Activated T-cell treated with anti-CD3 and anti-CD28 coated beads, Interleukin-2, amount 50 U/mL, for 1 hour (primary cell): ENCODE results near the gene PTGR2.
"Not testable (repeated sequence)": the region's sequence is repeated elsewhere in the genome, so short reads cannot be mapped to it uniquely, and the experiment has no call there.

Source experiments
- DNase-seq: peaks from one replicate; pipeline ENCODE4 v3.0.0-alpha.2; 2020

Gene PTGR2

DNA sequence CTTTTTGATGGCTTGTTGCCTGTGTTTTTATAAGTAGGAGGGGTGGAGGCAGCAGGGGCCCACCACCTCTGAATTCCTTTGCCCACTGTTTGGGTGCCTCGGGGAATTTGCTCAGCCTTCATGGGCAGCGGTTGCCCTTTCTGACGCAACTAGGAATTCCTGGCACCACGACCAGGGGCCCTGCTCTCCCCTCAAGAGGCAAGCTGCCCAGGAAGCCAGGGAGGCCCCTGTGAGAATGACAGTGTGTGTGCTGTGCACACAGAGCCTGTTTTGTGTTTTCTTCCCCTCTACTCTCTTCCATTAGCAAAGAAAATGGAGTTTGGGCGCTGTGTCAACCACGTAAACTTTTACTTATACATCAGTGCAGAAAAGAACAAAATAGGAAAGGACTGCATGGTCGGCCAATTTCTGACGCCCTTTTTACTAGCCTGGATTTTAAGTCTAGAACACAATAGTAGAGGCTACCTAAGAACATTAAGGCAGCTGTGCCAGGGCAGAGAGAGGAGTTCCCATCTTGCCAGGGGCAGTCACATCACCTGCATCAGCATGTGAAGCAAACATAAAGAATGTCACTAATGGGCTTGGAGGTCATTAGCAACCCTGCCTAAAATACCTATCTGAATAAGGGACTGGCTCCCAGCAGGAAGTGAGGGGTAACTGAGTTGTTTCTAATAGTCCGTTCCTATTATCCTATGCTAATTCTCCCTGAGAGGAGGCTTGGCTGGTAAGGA is 17.9 kb upstream of the PTGR2 start:
- DNase-seq = no peak

DNA sequence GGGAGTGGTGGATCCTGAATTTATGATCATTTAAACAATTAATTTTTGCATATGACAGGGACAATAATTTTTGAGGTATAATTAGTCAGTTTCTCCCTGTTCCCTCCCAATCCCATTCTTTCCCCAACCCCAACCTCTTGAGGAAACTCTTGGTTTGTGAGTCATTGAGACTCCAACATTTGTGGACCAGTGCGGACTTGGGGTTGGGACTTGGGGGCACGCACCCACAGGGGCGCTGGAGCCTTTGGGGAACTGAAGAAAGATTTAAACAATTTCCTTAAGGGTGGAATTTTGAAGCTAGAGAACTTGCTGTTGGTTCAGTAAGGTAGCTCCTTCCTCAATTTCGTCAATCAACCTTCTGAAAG is 17.4 kb upstream of the PTGR2 start:
- DNase-seq = no peak

DNA sequence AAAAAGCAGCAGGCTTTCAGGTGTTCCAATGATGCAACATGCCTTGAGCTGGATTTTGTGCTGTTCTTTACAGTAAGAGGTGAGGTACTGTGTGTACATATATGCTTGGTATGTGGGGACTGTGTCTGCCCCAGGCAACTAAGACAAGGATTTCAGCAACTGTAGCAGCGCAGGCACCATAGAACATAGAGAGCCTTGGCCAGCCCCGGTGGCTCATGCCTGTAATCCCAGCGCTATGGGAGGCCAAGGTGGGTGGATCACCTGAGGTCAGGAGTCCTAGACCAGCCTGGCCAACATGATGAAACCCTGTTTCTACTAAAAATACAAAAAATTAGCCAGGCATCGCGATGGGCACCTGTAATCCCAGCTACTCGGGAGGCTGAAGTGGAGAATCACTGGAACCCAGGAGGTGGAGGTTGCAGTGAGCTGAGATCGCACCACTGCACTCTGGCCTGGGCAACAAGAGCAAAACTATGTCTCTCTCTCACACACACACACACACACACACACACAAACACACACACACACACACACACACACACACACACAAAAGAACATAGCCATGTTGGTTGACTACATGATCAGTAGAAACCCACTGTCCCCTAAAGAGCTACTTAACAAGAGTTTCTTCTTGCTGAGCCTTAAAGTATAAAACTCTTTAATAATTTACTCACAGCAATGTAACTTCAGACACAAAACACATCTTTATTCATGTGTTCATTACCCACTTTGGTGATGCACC is 13.2 kb upstream of the PTGR2 start:
- DNase-seq = not testable (repeated sequence)

DNA sequence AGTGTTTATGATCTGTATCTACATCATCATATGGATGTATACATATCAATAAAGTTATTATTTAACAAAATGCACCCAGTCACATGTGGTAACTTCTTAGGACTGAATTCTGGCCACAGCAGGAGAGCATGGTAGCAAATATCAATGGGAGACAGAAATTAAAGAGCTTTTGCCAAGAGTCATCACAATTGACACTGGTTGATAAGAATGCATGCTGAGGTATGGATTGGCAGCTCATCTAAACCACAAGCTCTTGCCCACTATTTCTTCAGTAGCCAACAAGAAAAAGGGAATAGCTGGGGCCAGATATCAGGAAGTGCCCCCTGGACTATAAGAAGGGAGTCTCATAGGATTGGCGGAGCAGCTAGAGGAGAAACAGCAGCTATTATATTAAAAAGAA is 9.4 kb upstream of the PTGR2 start:
- no peak for DNase-seq

DNA sequence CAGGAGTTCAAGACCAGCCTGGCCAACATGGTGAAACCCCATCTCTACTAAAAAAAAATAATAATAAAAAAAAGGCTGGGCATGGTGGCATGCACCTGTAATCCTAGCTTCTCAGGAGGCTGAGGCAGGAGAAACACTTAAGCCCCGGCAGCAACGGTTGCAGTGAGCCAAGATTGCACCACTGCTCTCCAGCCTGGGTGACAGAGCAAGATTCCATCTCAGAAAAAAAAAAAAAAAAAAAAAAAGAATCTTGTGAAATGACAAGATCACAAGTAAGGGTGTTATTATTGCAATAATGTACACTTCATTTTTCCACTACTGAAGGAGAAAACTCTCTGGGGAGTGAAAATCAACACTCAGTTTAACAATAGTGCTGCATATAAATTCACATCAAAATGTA is 8.8 kb upstream of the PTGR2 start:
- DNase-seq = no peak

DNA sequence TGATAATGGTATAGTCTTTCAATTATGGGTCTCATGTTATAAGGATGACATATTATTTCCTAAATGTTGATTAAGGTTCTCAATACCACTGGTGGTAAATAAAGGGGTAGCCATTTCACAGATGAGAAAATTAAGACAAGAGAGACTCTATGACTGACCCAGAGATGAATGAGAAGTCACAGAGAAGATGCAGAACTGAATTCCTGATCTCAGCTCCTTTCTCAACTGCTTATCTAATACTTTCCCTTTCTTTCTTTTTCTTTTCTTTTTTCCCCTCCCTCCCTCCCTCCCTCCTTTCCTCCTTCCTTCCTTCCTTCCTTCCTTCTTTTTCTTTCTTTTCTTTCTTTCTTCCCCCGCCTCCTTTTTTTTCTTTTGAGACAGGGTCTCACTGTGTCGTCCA is 8.3 kb upstream of the PTGR2 start:
- DNase-seq = no peak

DNA sequence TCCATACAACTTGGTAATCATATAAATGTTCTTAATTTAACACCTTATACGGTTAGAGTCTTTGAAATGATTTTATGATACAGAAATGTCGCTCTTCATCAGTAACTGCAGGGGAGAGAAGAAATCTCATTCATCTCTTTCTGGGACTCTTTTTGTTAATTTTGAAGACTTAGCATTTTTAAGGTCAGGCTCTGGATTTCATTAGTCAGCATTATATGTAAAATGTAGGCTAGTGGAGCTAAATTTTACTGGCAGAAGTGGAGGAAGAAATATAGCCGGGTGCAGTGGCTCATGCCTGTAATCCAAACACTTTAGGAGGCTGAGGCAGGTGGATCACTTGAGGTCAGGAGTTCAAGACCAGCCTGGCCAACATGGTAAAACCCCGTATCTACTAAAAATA is 4.7 kb upstream of the PTGR2 start:
- DNase-seq = no peak

DNA sequence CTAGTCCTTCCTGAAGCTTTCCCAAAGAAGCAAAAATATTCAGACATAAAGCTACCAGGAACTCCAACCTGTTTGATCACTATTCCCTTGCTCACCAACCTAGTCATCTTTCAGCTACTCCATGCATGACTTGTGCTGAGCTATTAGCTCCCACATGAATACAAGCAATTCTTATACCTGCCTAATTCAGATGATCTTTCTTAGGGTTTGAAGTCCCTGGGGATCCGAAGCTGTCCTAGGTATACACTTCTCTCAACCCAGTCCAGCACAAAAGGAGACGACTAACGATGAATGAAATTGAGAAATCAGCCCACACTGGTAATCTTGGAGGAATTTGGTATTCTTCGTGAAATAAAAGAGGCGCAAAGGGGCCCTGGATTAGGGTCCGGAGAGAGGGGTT is 631 bp upstream of the PTGR2 start:
- DNase-seq = no peak

DNA sequence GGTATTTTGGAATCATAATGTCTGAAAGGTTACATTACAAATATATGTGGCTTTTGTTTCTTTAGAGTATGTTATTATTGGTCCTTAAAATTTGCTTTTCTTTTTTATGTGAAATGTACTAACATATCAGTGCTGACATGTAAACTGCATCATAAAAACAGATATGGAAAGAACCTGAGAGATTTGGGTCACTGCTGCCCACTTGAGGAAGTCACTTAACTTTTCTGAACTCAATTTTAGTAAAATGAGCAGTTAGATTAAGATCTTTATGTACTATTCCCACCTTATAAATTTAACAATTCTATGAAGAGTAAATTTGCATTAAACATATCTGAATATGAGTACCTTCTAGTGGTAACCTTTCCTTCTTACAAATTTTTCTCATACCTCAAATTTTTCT is 7.5 kb downstream of the PTGR2 start:
- DNase-seq = no peak

DNA sequence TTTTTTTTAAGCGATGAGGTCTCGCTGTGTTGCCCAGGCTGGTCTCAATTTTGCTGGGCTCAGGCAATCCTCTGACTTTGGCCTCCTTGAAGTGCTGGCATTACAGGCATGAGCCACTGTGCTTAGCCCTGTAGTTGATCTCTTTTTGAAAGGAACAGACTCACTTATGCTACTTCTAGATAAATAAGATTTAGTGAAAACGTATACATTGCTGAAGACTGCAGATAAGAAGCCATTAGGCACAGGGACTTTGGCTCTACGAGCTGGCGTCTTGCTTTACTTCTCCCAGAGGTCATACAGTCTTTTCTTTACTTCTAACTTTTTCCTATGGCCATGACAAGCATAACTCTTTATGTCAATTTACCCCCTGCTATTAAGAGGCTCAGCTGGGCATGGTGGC is 9.4 kb downstream of the PTGR2 start:
- DNase-seq = no peak

DNA sequence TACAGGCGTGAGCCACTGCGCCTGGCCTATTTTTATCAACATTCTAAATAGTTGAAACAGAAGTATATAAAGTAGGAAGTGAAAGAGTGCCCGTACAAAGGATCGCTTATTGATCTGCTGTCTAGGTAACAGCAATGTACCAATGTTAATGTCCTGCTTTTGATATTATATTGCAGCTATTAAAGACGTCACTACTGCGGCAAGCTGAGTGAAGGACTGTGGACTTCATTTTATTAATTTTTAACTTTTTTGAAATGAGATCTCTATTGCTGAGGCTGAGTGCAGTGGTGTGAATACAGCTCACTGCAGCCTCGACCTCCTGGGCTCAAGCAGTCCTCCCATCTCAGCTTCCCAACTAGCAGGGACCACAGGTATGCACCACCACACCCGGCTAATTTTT is 10.8 kb downstream of the PTGR2 start:
- no peak for DNase-seq

DNA sequence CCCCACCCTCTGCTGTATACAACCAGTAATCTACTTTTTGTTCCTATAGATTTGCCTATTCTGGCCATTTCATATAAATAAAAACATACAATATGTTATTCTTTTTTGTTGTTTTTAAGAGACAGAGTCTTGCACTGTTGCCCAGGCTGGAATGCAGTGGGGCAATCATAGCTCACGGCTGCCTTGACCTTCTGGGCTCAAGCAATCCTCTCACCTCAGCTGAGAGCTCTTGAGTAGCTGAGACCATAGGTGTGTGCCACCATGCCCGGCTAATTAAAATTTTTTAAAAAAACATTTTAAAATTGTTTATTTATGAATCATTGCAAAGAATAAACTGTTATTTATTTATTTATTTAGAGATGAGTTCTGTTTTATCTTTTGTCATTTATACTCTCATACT is 11.6 kb downstream of the PTGR2 start:
- no peak for DNase-seq

DNA sequence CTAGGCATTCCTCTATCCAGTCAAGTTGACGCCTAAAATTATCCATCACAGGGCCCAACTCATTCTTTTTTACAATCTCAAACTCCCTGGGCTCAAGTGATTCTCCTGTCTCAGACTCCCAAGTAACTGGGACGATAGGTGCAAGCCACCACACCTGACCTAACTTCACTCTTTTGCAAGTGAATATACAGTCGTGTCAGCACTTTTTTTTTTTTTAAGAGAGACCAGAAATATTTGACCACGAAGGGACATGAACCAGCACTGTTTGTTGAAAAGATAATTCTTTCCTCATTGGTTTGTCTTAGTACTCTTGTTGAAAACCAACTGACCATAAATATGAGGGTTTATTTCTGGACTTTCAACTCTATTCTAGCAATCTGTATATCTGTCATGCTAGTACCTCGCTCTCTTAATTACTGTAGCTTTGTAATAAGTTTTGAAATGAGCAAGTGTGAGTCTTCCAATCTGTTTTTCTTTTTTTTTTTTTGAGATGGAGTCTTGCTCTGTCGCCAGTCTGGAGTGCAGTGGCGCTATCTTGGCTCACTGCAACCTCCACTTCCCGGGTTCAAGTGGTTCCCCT is 14.0 kb downstream of the PTGR2 start:
- no peak for DNase-seq

DNA sequence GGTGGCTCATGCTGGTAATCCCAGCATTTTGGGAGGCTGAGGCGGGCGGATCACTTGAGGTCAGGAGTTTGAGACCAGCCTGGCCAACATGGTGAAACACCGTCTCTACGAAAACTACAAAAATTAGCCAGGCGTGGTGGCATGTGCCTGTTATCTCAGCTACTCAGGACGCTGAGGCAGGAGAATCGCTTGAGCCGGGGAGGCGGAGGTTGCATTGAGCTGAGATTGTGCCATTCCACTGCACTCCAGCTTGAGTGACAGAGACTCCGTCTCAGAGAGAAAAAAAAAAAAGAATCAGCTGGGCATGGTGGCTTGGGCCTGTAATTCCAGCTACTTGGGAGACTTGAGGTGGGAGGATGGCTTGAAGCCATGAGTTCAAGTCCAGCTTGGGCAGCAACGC is 18.1 kb downstream of the PTGR2 start:
- not testable (repeated sequence) for DNase-seq

DNA sequence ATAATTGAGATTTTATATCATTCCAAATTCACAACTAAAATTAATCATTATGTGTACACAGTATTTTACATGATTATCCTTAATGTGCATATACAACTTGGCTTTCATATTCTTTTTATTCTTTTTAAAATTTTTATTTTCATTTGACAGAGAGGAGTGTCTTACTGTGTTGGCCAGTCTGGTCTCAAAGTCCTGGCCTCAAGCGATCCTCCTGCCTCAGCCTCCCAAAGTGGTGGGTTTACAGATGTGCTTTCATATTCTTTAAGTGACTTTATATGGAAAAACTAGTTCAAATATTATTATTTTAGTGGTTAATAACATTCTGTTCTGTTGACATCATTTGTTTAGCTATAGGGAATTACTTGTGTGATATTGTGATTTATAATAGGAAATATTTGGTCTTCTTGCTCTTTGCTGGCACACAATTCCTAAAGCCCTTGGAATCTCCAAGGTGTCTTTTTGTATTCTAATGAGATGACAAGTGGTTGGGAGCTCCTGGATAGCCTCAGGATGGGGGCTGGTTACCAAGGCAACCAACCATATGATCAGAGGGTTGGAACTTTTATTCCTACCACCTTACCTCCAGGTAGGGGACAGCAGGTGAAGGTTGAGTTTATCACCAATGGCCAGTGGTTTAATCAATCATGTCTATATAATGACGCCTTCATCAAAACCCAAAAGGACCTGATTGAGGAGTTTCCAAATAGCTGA is 19.0 kb downstream of the PTGR2 start:
- no peak for DNase-seq

DNA sequence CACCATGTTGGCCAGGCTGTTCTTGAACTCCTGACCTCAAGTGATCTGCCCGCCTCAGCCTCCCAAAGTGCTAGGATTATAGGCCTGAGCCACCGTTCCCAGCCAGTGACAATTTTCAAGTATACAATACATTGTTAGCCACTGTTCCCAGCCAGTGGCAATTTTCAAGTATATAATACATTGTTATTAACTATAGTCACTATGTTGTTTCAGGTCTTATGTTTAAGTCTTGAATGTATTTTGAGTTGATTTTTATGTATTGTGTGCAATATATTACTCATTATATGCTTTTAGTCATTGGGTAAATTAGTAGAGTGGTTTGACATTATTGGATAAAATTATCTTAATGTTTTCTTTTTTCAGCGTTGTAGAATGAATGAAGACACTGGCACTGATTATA is 22.0 kb downstream of the PTGR2 start:
- no peak for DNase-seq

DNA sequence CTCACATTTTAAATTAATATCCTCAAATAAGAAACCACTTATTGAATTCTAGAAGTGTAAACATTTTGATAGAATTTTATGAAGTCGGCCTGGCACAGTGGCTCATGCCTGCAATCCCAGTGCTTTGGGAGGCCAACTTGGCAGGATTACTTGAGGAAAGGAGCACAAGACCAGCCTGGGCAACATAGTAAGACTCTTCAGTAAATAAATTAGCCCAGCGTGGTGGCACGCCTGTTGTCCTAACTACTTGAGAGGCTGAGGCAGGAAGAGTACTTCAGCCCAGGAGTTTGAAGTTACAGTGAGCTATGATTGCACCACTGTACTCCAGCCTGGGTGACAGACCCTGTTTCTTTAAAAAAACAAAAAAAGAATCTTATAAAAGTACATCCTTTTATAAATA is 26.2 kb downstream of the PTGR2 start:
- DNase-seq = no peak

DNA sequence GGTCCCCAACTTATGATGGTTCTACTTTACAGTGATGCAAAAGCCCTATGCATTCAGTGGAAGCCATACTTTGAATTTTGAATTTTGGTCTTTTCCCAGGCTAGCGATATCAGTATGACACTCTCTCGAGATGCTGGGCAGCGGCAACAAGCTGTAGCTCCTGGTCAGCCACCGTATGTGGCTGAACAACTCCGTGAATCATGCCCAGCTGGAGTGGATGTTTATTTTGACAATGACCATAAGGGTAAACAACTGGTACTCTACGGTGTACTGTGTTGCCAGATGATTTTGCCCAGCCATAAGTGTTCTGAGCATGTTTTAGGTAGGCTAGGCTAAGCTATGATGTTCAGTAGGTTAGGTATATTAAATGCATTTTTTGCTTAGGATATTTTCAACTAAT is 26.8 kb downstream of the PTGR2 start:
- no peak for DNase-seq

DNA sequence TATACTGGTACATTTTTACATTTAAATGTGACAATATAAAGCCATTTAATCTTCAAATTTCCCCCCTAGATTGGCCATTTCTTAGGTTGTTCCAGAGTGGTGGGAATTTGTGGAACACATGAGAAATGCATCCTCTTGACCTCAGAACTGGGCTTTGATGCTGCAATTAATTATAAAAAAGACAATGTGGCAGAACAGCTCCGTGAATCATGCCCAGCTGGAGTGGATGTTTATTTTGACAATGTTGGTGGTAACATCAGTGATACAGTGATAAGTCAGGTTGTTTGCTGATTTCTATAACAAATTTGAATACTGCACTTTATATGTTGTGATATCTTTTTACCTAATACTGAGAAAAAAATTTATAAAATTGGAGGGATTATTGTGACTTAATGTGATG is 27.4 kb downstream of the PTGR2 start:
- no peak for DNase-seq

DNA sequence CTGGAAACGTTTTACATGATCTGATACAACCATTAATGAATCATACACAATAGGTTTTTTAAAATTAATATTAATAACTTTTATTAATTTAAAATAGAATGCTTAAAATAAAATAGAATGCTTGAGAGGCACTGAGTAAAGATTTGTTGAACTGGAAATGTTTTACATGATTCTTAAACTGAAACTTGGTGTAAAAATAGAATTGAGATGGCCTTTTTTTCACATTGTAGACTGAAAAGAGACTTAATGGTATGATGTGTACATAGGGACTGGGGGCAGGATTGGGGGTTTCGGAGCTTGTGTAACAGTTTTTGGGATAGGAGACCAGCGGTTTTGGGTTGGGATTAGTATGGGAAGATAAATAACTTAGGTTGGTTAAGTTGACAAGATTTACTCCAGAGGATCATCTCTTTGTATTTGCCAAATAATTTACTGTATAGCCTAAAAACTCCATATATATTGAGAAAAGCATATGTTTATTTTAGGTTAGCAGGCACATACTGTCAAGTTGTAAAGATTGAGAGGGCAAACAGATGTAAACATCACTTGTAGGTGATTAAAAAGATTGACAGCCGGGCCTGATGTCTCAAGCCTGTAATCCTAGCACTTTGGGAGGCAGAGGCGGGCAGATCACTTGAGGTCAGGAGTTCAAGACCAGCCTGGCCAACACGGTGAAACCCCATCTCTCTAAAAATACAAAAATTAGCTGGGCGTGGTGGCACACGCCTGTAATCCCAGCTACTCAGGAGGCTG is 33.0 kb downstream of the PTGR2 start:
- DNase-seq = no peak

DNA sequence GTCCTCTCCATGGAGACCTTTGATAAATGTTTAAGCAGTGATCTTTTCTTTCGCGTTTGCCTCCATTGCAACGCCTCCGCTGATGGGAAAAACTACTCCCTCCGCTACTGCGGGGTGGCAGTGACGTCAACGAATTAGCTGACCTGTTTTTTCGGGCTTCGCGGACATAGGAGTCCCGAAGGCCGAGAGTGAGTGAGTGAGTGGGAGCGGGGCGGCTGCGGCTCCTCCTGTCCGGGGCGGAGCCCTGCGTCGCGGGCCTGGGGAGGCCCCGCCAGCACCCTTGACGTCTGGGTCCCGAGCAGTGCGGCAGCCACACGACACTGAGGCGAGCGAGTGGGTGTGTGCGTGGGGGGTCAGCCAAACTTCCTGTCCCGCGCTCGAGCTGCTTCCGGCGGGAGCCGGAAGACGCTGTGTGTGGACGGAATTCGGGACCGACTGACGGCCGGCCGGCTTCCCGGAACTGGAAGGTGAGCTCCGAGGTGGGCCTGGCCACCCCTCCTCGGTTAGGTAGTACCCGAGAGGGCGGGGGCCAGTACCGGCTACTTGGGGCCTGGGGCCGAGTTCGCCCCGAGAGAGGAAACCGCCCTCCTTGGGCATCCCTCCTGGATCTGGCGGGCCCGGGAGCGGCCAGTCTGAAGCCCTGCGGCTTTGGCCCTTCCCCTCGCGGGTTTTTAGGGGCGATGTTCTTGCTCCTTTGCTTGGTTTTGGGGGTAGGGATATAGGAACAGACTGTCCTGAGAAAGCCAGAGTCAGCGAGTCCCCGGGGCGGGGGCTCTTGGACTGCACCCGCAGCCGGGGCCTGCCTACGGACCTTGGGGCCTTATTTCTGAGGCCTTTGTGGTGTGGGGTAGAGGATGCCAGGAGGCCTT is 35.1 kb downstream of the PTGR2 start, which contains the start of gene ZNF410:
ZNF410 (plus strand) TSS at position 411 of the 869 bp plus-strand sequence. CDS start 5,317 bp downstream, outside the sequence.
- DNase-seq = peak; percentile 87

DNA sequence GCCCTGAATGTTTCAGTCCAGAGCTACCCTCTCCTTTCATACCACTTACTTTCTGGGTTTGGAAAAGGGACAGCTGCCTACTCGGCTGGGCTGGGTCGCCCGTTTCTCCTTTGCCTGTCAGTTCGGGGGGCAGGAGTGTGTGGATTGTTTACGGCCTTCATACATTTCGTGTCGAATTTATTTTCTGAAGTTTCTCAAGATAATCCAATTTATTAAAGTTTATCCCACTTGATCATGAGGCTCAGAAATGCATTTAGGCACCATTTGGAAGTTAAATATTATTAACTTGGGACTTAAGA is 35.6 kb downstream of the PTGR2 start:
- DNase-seq = no peak
